Pancreas (tissue), 10 donors: ENCODE measurements around the gene MARK3. TPM values are rescaled to one million over a fixed set of nuclear protein-coding genes. Genes with fewer than 3 reads are reported as not detected.
A peak's percentile ranks its signal among the peaks of the same experiment; 100 is the strongest.

Experiments
- ATAC-seq, 4 donors: fragments of 200-7000 bp; cut with Tn5 transposase; one replicate each; pipeline versions ENCODE4 v1.8.0 to v1.9.1; 2020; ENCODE audit warnings: mild to moderate bottlenecking in 4 of 4, moderate library complexity in 4 of 4
- DNase-seq, 6 donors: peaks; one replicate each; pipeline ENCODE4 v3.0.0-alpha.2; 2020
- FAIRE-seq: peaks from 2 replicates; lab custom pipeline; 2012; peaks lifted over from hg19 to GRCh38; lab: Jason Lieb, UNC
- H3K27ac ChIP-seq, 4 donors: fragments of 200-600 bp; sonication (generic); 1 replicate in 3 of 4; 2 replicates in 1 of 4; pipeline versions ENCODE4 v1.5.0 to v1.8.0; 2020
- H3K27me3 ChIP-seq, 4 donors: fragments of 200-600 bp; one replicate each; pipeline ENCODE4 v1.8.0; 2021
- H3K36me3 ChIP-seq, 3 donors: fragments of 200-600 bp; sonication (generic) in 1 of 3; one replicate each; pipeline versions ENCODE4 v1.5.0 to v1.8.0; 2020 to 2021
- H3K4me1 ChIP-seq, 3 donors: fragments of 200-600 bp; one replicate each; pipeline ENCODE4 v1.8.0; 2021
- H3K4me3 ChIP-seq, 4 donors: fragments of 200-600 bp; sonication (generic) in 2 of 4; one replicate each; pipeline versions ENCODE4 v1.5.0 to v1.8.0; 2020 to 2021
- H3K9me3 ChIP-seq, 4 donors: fragments of 200-600 bp; one replicate each; pipeline ENCODE4 v1.8.0; 2021
- WGBS, 2 donors: extraction: QIAGEN DNeasy Blood & Tissue Kit; methylation state at CpG; one replicate each; pipeline ENCODE4 v1.1.7; 2013; 5-methylcytosine and 5-hydroxymethylcytosine counted together
- intact Hi-C, 3 donors: fragments of 100-400 bp; cut with DNase I; formaldehyde crosslinking; loops; one replicate each; pipeline versions ENCODE4 v1.11.1 to v1.14.2; 2022
- polyA plus RNA-seq, 2 donors: library from polyadenylated mRNA; stranded (reverse); fragments of 200-250 nt; gene quantifications; one replicate each; pipeline ENCODE4 v1.2.3, GENCODE V29; 2013
- total RNA-seq, 6 donors: library from RNA; stranded (reverse); fragmentation: NEBNext Ultra II Directional in 4 of 6; extraction: Animal tissue kit (Norgen Biotek cat#: 25700) in 4 of 6; gene quantifications; one replicate each; pipeline versions ENCODE4 v1.2.1 to v1.2.4, GENCODE V29; 2021 to 2023
- TF ChIP-seq, protein P1 (sequence below), 4 donors: fragments of 200-600 bp; sonication (generic) in 3 of 4; IDR thresholded peaks; one replicate each; pipeline versions ENCODE4 v1.5.0 to v1.8.0; 2021; ENCODE audit warnings: antibody characterized with exemption in 4 of 4
- donor health status: healthy with polysubstance abuse.
- donor health status: DM: no; HTN: no; CAD: no; lungs with moderate emphysema.
- donor health status: DM: no; HTN: no; CAD: no.
- donor health status: control.
- donor health status: control.
- donor health status: Bipolar disorder and iron deficiency.
- donor health status: DM: yes; HTN: yes; CAD: no.
- donor health status: DM: no; HTN: no; CAD: no.
- donor health status: DM: no; HTN: no; CAD: no.
- donor health status: DM: yes; HTN: yes; CAD: no.

The MARK3 gene
- total and polyA plus RNA-seq, 8 donors: 35.3 to 110 (median 47.0) TPM

DNA sequence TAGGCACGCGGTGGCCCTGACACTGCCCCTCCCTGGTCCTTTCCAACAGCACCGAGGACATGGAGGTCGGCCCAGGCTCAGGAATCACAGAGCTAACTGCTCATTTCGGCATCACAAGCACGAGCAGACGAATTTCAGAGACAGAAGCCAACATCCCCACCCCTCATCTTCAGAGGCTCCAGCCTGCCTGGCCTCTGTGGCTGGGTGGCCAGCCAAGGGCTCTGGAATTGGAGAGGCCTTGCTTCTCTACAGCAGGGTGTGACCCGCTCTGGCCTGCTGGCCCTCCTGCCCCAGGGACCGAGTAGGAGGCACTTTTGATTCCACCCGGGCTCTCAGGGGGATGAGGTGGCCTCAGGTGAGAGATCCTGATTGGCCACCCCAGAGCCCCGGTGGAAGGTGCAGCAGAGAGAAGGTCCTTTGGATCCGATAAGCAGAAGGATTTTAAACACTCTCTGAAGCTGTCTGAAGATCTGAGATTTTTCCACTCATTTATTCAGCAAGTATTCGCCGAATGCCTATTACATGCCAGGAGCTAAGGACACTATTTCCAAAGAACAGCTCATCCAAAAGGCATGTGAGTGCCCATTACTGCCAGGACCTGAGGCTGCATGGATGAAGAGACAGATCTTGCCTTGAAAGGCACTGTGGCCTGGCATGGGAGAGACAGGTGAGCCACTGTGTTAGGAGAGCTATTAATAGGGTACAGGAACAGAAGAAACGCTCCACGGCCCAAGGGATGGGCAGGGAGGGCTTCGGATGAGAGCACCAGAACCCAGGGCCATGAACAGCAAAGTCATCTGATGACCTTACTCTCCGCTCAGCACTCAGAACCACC is 167.0 kb downstream of the MARK3 start:
- FAIRE-seq (no peak), ATAC-seq (peak in 1 of 4 donors; percentile 10), DNase-seq (peak in 2 of 6 donors; percentile 20 to 51)
- no peak overlapping the region for H3K27ac ChIP-seq
- intact Hi-C loops: loop anchor here in 1 of 3 donors (5.0 kb wide), 1 partner anchor 35 kb away; no protein-coding TSS in a partner anchor
- H3K27me3 ChIP-seq: no peaks in the 10 kb centered on the region
- no peaks in the 10 kb centered on the region for H3K36me3 ChIP-seq
- H3K4me1 ChIP-seq: peaks cover 1 to 11% (median 3%) of the 10 kb centered on the region in 3 donors
- 72 to 75% methylated on average over 18 of the region's 18 CpGs for WGBS, 2 donors
- TF ChIP-seq, protein P1, sequence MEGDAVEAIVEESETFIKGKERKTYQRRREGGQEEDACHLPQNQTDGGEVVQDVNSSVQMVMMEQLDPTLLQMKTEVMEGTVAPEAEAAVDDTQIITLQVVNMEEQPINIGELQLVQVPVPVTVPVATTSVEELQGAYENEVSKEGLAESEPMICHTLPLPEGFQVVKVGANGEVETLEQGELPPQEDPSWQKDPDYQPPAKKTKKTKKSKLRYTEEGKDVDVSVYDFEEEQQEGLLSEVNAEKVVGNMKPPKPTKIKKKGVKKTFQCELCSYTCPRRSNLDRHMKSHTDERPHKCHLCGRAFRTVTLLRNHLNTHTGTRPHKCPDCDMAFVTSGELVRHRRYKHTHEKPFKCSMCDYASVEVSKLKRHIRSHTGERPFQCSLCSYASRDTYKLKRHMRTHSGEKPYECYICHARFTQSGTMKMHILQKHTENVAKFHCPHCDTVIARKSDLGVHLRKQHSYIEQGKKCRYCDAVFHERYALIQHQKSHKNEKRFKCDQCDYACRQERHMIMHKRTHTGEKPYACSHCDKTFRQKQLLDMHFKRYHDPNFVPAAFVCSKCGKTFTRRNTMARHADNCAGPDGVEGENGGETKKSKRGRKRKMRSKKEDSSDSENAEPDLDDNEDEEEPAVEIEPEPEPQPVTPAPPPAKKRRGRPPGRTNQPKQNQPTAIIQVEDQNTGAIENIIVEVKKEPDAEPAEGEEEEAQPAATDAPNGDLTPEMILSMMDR (IDR thresholded peaks at IDR 0.05): no peak
- no peaks in the 10 kb centered on the region for H3K9me3 ChIP-seq
- no peak overlapping the region for H3K4me3 ChIP-seq

DNA sequence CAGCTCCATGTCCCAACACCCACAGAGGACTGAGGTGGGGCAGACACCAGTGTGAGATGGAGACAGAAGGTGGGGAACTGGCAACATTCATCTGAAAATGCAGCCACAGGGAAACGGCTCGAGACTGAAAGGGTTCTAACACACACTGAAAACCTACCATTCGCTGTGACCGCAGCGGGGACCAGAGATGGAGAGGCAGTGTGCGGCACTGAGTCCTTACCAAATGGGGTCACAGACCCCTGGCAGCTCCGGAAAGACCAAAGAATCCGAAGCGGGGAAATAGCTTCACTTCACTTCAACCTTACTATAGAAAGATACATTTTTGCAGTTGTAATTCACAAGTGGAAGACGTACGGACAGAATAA is 167.6 kb downstream of the MARK3 start:
- H3K27me3 ChIP-seq: no peaks in the 10 kb centered on the region
- ATAC-seq (no peak), FAIRE-seq (no peak), DNase-seq (peak in 3 of 6 donors; percentile 8 to 32 (median 17))
- H3K9me3 ChIP-seq: no peaks in the 10 kb centered on the region
- H3K36me3 ChIP-seq: no peaks in the 10 kb centered on the region
- no peak overlapping the region for H3K4me3 ChIP-seq
- 87 to 93% methylated on average over 11 of the region's 11 CpGs for WGBS, 2 donors
- intact Hi-C loops: loop anchor here in 1 of 3 donors (5.0 kb wide), 1 partner anchor 36 kb away; no protein-coding TSS in a partner anchor
- no peak overlapping the region for H3K27ac ChIP-seq
- peaks cover 3 to 11% (median 7%) of the 10 kb centered on the region in 3 donors for H3K4me1 ChIP-seq
- TF ChIP-seq, protein P1 (IDR thresholded peaks at IDR 0.05): no peak

Other genes starting within 250 kb of the MARK3 start
- 100 to 1,000 TPM in 3 of 6 donors, 10 to 100 TPM in 3; 79.8 to 139 (median 101) TPM for gene EIF5, start 51.2 kb upstream of the MARK3 start, total RNA-seq
- 10 to 100 TPM; 22.2 to 42.1 TPM for gene EIF5, start 51.2 kb upstream of the MARK3 start, polyA plus RNA-seq
- 10 to 100 TPM; 17.8 to 52.9 (median 40.1) TPM for gene CKB, start 137.4 kb downstream of the MARK3 start, total RNA-seq
- gene CKB, start 137.4 kb downstream of the MARK3 start, polyA plus RNA-seq: 100 to 1,000 TPM; 140 to 264 TPM
- gene TRMT61A, start 143.8 kb downstream of the MARK3 start, total RNA-seq: 10 to 100 TPM in 1 of 6 donors, 1 to 10 TPM in 5; 3.3 to 10.4 (median 6.3) TPM
- gene TRMT61A, start 143.8 kb downstream of the MARK3 start, polyA plus RNA-seq: 10 to 100 TPM; 13.2 to 16.1 TPM
- 10 to 100 TPM in 3 of 6 donors, 1 to 10 TPM in 3; 6.4 to 13.4 (median 10.0) TPM for gene BAG5, start 177.2 kb downstream of the MARK3 start, total RNA-seq
- gene BAG5, start 177.2 kb downstream of the MARK3 start, polyA plus RNA-seq: 1 to 10 TPM; 3.6 to 8.5 TPM
- gene COA8, start 177.5 kb downstream of the MARK3 start, total RNA-seq: 10 to 100 TPM; 17.0 to 28.7 (median 23.9) TPM
- 10 to 100 TPM; 28.0 to 31.7 TPM for gene COA8, start 177.5 kb downstream of the MARK3 start, polyA plus RNA-seq
- gene KLC1, start 243.8 kb downstream of the MARK3 start, total RNA-seq: 10 to 100 TPM; 36.1 to 81.0 (median 49.1) TPM
- 10 to 100 TPM; 79.6 to 91.0 TPM for gene KLC1, start 243.8 kb downstream of the MARK3 start, polyA plus RNA-seq